Neural cell (in vitro differentiated cells): ENCODE results near the gene SLC10A7. TPM values are rescaled to one million over a fixed set of nuclear protein-coding genes. Genes with fewer than 3 reads are reported as not detected.

ENCODE experiments used
- H2AFZ ChIP-seq: fragments of 200-600, 300-800 bp; sonication (generic), shearing (Covaris generic); 2 replicates; pipeline ENCODE4 v1.6.0; 2014; ENCODE audit warnings: low read depth, mild to moderate bottlenecking, antibody characterized with exemption, low read length, moderate library complexity
- H3F3A ChIP-seq: fragments of 200-600 bp; shearing (Covaris generic); 2 replicates; pipeline ENCODE4 v1.6.1; 2016; ENCODE audit warnings: mild to moderate bottlenecking, moderate library complexity, mixed read lengths, antibody characterized with exemption, low read length; ENCODE audit not compliant: insufficient read depth, poor library complexity, severe bottlenecking
- H3K27ac ChIP-seq: fragments of 200-600, 300-800 bp; sonication (generic), shearing (Covaris generic); 2 replicates; pipeline ENCODE4 v1.5.1; 2014; ENCODE audit warnings: mild to moderate bottlenecking, low read length, moderate library complexity
- H3K27me3 ChIP-seq: fragments of 300-800, 200-600 bp; sonication (generic), shearing (Covaris generic); 2 replicates; pipeline ENCODE4 v1.6.0; 2014; ENCODE audit warnings: mild to moderate bottlenecking, low read depth, low read length, moderate library complexity; ENCODE audit not compliant: insufficient read depth
- H3K36me3 ChIP-seq: fragments of 300-800, 200-600 bp; sonication (generic), shearing (Covaris generic); 2 replicates; pipeline ENCODE4 v1.5.1; 2014; ENCODE audit warnings: mild to moderate bottlenecking, antibody characterized with exemption, low read length, moderate library complexity; ENCODE audit not compliant: insufficient read depth
- H3K4me2 ChIP-seq: fragments of 300-800, 200-600 bp; sonication (generic), shearing (Covaris generic); 2 replicates; pipeline ENCODE4 v1.6.0; 2014; ENCODE audit warnings: mild to moderate bottlenecking, low read length
- H3K4me3 ChIP-seq: fragments of 300-800, 200-600 bp; sonication (generic), shearing (Covaris generic); 2 replicates; pipeline ENCODE4 v1.5.1; 2014; ENCODE audit warnings: mild to moderate bottlenecking, low read length, moderate library complexity
- H3K79me2 ChIP-seq: fragments of 200-600 bp; shearing (Covaris generic); replicated peaks from 2 replicates; pipeline ENCODE4 v1.6.0; 2014; ENCODE audit warnings: mild to moderate bottlenecking, low read length, moderate library complexity; ENCODE audit not compliant: insufficient read depth
- H3K9ac ChIP-seq: fragments of 300-800, 200-600 bp; sonication (generic), shearing (Covaris generic); 2 replicates; pipeline ENCODE4 v1.6.1; 2016; ENCODE audit warnings: mild to moderate bottlenecking, low read length, mixed read lengths
- H3K9me2 ChIP-seq: fragments of 200-600 bp; shearing (Covaris generic); 2 replicates; pipeline ENCODE4 v1.6.1; 2016; ENCODE audit warnings: mild to moderate bottlenecking, low read length, mixed read lengths; ENCODE audit not compliant: insufficient read depth
- H3K9me3 ChIP-seq: fragments of 200-600, 300-800 bp; sonication (generic), shearing (Covaris generic); 2 replicates; pipeline ENCODE4 v1.6.1; 2016; ENCODE audit warnings: mild to moderate bottlenecking, mixed run types, low read length, moderate library complexity, mixed read lengths
- H4K20me1 ChIP-seq: fragments of 200-600 bp; shearing (Covaris generic); 2 replicates; pipeline ENCODE4 v1.6.1; 2016; ENCODE audit warnings: mild to moderate bottlenecking, mixed run types; ENCODE audit not compliant: insufficient read depth
- EP300 ChIP-seq: fragments of 450-650 bp; conservative IDR thresholded peaks from 2 replicates; pipeline ENCODE4 v1.6.1; 2014; ENCODE audit warnings: antibody characterized with exemption, mild to moderate bottlenecking, moderate library complexity; ENCODE audit not compliant: poor library complexity, severe bottlenecking
- EZH2 ChIP-seq: fragments of 200-600, 300-800 bp; shearing (Covaris generic), sonication (generic); IDR thresholded peaks from 2 replicates; pipeline ENCODE4 v1.6.1; 2014; ENCODE audit warnings: antibody characterized with exemption, low read length, borderline replicate concordance, mild to moderate bottlenecking; ENCODE audit not compliant: insufficient read depth, poor library complexity, severe bottlenecking
- MXI1 ChIP-seq: fragments of 450-650 bp; conservative IDR thresholded peaks from 2 replicates; pipeline ENCODE4 v1.6.1; 2014; ENCODE audit warnings: antibody characterized with exemption, mild to moderate bottlenecking; ENCODE audit not compliant: poor library complexity, severe bottlenecking
- POLR2AphosphoS5 ChIP-seq: IDR thresholded peaks from 2 replicates; pipeline ENCODE4 v1.6.1; 2012
- RAD21 ChIP-seq: fragments of 450-650 bp; conservative IDR thresholded peaks from 2 replicates; pipeline ENCODE4 v1.6.1; 2014; ENCODE audit warnings: antibody characterized with exemption, mild to moderate bottlenecking, moderate library complexity
- SMC3 ChIP-seq: fragments of 450-650 bp; conservative IDR thresholded peaks from 2 replicates; pipeline ENCODE4 v1.6.1; 2014; ENCODE audit warnings: antibody characterized with exemption, mild to moderate bottlenecking, moderate library complexity; ENCODE audit not compliant: poor library complexity
- TAF1 ChIP-seq: IDR thresholded peaks from 2 replicates; pipeline ENCODE4 v1.6.1; 2012; ENCODE audit warnings: low read depth
- polyA plus RNA-seq: library from polyadenylated mRNA; depleted of rRNA; stranded (reverse); fragments of >200 nt; gene quantifications from 2 replicates; pipeline ENCODE4 v1.2.3, GENCODE V29; 2014
- TF ChIP-seq, protein P1 (sequence below): fragments of 450-650 bp; IDR thresholded peaks from 2 replicates; pipeline ENCODE4 v1.5.1; 2014; ENCODE audit warnings: antibody characterized with exemption, mild to moderate bottlenecking, moderate library complexity; ENCODE audit not compliant: poor library complexity, severe bottlenecking
- TF ChIP-seq, protein P2 (sequence below): IDR thresholded peaks from 2 replicates; pipeline ENCODE4 v1.6.1; 2012; ENCODE audit warnings: borderline replicate concordance

SLC10A7 gene
- polyA plus RNA-seq, 1 donor from 2014 or later: 5.5 TPM

DNA sequence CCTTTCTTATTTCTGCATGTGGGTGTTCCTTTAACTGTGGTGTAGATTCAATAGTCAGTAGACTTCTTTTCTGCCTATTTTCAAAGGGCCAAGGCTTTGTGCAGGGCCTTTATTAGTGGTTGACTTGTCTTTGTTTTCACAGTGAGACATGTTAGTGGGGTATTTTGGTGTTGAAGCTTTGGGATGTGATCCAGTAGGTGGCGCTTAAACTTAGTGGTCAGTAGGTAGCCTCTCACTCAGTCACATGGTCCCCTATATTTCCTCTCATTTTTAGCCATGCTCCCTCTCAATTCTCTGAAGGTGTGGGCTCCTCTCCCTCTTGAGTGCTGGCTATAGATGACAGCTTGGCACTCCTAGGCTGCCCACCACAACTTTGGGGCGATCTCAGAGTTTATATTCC, 23.4 kb upstream of the SLC10A7 start:
- Histone ChIP-seq H3K36me3 (no peaks in the 10 kb centered on the region), H4K20me1 (no peaks in the 10 kb centered on the region), H3K9me2 (no peaks in the 10 kb centered on the region), H3K27ac (no peak overlapping the region), H3K4me2 (no peak overlapping the region), H3K9me3 (peaks cover 4% of the 10 kb centered on the region), H3F3A (no peaks in the 10 kb centered on the region), H3K27me3 (no peaks in the 10 kb centered on the region), H3K4me3 (no peak overlapping the region), H2AFZ (no peak overlapping the region), H3K9ac (no peak overlapping the region), H3K79me2 (no peaks in the 10 kb centered on the region)
- TF ChIP-seq POLR2AphosphoS5 (no peak), RAD21 (no peak), SMC3 (no peak), EZH2 (no peak), EP300 (no peak), MXI1 (no peak), TAF1 (no peak)

DNA sequence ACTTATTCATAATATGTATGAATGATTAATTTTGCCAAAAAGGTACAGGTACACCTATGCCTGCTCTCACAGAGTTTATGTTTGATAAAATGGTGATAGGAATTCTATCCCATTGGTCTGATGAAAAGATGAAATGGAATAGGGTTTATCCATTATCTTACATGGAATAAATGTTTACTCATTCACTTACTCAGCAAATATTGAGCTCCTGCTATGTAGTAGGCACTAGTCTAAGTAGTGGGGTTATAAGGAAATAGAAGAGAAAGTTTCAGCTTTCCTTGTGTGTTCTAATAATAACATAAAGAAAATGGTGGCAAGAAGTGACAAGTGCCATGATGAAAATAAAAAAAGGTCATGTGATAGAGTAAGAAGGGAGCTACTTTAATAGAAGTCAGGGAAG, 12.4 kb upstream of the SLC10A7 start:
- Histone ChIP-seq H3K9me3 (no peaks in the 10 kb centered on the region), H3K79me2 (no peaks in the 10 kb centered on the region), H2AFZ (no peak overlapping the region), H4K20me1 (no peaks in the 10 kb centered on the region), H3K4me3 (no peak overlapping the region), H3K9ac (no peak overlapping the region), H3K36me3 (no peaks in the 10 kb centered on the region), H3K27ac (no peak overlapping the region), H3K27me3 (no peaks in the 10 kb centered on the region), H3F3A (no peaks in the 10 kb centered on the region), H3K9me2 (no peaks in the 10 kb centered on the region), H3K4me2 (no peak overlapping the region)
- TF ChIP-seq SMC3 (no peak), EZH2 (no peak), EP300 (no peak), MXI1 (no peak), TAF1 (no peak), POLR2AphosphoS5 (no peak), RAD21 (no peak)
- TF ChIP-seq, protein P1, sequence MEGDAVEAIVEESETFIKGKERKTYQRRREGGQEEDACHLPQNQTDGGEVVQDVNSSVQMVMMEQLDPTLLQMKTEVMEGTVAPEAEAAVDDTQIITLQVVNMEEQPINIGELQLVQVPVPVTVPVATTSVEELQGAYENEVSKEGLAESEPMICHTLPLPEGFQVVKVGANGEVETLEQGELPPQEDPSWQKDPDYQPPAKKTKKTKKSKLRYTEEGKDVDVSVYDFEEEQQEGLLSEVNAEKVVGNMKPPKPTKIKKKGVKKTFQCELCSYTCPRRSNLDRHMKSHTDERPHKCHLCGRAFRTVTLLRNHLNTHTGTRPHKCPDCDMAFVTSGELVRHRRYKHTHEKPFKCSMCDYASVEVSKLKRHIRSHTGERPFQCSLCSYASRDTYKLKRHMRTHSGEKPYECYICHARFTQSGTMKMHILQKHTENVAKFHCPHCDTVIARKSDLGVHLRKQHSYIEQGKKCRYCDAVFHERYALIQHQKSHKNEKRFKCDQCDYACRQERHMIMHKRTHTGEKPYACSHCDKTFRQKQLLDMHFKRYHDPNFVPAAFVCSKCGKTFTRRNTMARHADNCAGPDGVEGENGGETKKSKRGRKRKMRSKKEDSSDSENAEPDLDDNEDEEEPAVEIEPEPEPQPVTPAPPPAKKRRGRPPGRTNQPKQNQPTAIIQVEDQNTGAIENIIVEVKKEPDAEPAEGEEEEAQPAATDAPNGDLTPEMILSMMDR: no peak
- TF ChIP-seq, protein P2, sequence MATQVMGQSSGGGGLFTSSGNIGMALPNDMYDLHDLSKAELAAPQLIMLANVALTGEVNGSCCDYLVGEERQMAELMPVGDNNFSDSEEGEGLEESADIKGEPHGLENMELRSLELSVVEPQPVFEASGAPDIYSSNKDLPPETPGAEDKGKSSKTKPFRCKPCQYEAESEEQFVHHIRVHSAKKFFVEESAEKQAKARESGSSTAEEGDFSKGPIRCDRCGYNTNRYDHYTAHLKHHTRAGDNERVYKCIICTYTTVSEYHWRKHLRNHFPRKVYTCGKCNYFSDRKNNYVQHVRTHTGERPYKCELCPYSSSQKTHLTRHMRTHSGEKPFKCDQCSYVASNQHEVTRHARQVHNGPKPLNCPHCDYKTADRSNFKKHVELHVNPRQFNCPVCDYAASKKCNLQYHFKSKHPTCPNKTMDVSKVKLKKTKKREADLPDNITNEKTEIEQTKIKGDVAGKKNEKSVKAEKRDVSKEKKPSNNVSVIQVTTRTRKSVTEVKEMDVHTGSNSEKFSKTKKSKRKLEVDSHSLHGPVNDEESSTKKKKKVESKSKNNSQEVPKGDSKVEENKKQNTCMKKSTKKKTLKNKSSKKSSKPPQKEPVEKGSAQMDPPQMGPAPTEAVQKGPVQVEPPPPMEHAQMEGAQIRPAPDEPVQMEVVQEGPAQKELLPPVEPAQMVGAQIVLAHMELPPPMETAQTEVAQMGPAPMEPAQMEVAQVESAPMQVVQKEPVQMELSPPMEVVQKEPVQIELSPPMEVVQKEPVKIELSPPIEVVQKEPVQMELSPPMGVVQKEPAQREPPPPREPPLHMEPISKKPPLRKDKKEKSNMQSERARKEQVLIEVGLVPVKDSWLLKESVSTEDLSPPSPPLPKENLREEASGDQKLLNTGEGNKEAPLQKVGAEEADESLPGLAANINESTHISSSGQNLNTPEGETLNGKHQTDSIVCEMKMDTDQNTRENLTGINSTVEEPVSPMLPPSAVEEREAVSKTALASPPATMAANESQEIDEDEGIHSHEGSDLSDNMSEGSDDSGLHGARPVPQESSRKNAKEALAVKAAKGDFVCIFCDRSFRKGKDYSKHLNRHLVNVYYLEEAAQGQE: no peak
